SU-DHL-6 (cell line): ENCODE measurements around the gene CHRM2.

ENCODE experiments used
- H2AFZ ChIP-seq: fragments of 200-600 bp; sonication (generic); 2 replicates; pipeline ENCODE4 v1.6.1; 2014; ENCODE audit warnings: low read depth, mild to moderate bottlenecking, moderate library complexity, mixed read lengths, antibody characterized with exemption, low read length; ENCODE audit not compliant: severe bottlenecking
- H3F3A ChIP-seq: fragments of 200-600 bp; shearing (Covaris generic); 2 replicates; pipeline ENCODE4 v1.6.0; 2016; ENCODE audit warnings: antibody characterized with exemption, mild to moderate bottlenecking; ENCODE audit not compliant: insufficient read depth
- H3K27ac ChIP-seq: fragments of 200-600 bp; sonication (generic); 2 replicates; pipeline ENCODE4 v1.5.1; 2016; ENCODE audit warnings: low read depth, mild to moderate bottlenecking, low read length, moderate library complexity, mixed read lengths
- H3K27me3 ChIP-seq: fragments of 200-600 bp; sonication (generic), shearing (Covaris generic); 2 replicates; pipeline ENCODE4 v1.6.0; 2014; ENCODE audit warnings: mild to moderate bottlenecking, low read length
- H3K36me3 ChIP-seq: fragments of 200-600 bp; sonication (generic); 2 replicates; pipeline ENCODE4 v1.6.1; 2014; ENCODE audit warnings: mild to moderate bottlenecking, low read length, mixed read lengths
- H3K4me2 ChIP-seq: fragments of 300-600, 200-600 bp; shearing (Covaris generic), sonication (generic); 2 replicates; pipeline ENCODE4 v1.6.0; 2014; ENCODE audit warnings: low read length, low read depth, mild to moderate bottlenecking; ENCODE audit not compliant: poor library complexity, severe bottlenecking
- H3K4me3 ChIP-seq: fragments of 200-600 bp; sonication (generic); 2 replicates; pipeline ENCODE4 v1.5.1; 2014; ENCODE audit warnings: antibody characterized with exemption, low read length, mild to moderate bottlenecking, mixed read lengths; ENCODE audit not compliant: insufficient read depth, poor library complexity, severe bottlenecking
- H3K79me2 ChIP-seq: fragments of 200-600 bp; sonication (generic); 2 replicates; pipeline ENCODE4 v1.6.1; 2014; ENCODE audit warnings: mild to moderate bottlenecking, low read length, moderate library complexity; ENCODE audit not compliant: insufficient read depth
- H3K9ac ChIP-seq: fragments of 200-600 bp; sonication (generic); 2 replicates; pipeline ENCODE4 v1.7.0; 2014; ENCODE audit warnings: mild to moderate bottlenecking, low read length
- H3K9me2 ChIP-seq: fragments of 200-600 bp; sonication (generic); replicated peaks from 2 replicates; pipeline ENCODE4 v1.6.1; 2014; ENCODE audit warnings: low read length; ENCODE audit not compliant: insufficient read depth
- H3K9me3 ChIP-seq: fragments of 200-600 bp; sonication (generic); 2 replicates; pipeline ENCODE4 v1.6.1; 2014; ENCODE audit warnings: low read length, mixed read lengths; ENCODE audit not compliant: insufficient read depth
- H4K20me1 ChIP-seq: fragments of 200-600 bp; sonication (generic); 2 replicates; pipeline ENCODE4 v1.6.1; 2014; ENCODE audit warnings: low read depth, mild to moderate bottlenecking, antibody characterized with exemption, low read length, moderate library complexity, mixed read lengths
- EZH2phosphoT487 ChIP-seq: fragments of 200-600 bp; sonication (generic), shearing (Covaris generic); conservative IDR thresholded peaks from 2 replicates; pipeline ENCODE4 v1.6.1; 2018; ENCODE audit warnings: mild to moderate bottlenecking, antibody characterized with exemption, low read length, moderate library complexity, mixed read lengths
- TF ChIP-seq, protein P1 (sequence below): fragments of 200-600 bp; sonication (generic); IDR thresholded peaks from one replicate; pipeline ENCODE4 v1.5.1; 2017; ENCODE audit warnings: antibody characterized with exemption, mild to moderate bottlenecking, low read length, moderate library complexity; ENCODE audit not compliant: insufficient read depth, poor library complexity, severe bottlenecking

The CHRM2 gene

GRCh38 chr7:136919820-136920219 lies 51.4 kb downstream of the CHRM2 start:
- no peaks in the 10 kb centered on the region for H3K9me3 ChIP-seq
- no peaks in the 10 kb centered on the region for H3K27me3 ChIP-seq
- H3K4me3 ChIP-seq, result no peak overlapping the region
- no peaks in the 10 kb centered on the region for H3K9me2 ChIP-seq
- H4K20me1 ChIP-seq, result no peaks in the 10 kb centered on the region
- no peak overlapping the region for H3K9ac ChIP-seq
- TF ChIP-seq, protein P1, sequence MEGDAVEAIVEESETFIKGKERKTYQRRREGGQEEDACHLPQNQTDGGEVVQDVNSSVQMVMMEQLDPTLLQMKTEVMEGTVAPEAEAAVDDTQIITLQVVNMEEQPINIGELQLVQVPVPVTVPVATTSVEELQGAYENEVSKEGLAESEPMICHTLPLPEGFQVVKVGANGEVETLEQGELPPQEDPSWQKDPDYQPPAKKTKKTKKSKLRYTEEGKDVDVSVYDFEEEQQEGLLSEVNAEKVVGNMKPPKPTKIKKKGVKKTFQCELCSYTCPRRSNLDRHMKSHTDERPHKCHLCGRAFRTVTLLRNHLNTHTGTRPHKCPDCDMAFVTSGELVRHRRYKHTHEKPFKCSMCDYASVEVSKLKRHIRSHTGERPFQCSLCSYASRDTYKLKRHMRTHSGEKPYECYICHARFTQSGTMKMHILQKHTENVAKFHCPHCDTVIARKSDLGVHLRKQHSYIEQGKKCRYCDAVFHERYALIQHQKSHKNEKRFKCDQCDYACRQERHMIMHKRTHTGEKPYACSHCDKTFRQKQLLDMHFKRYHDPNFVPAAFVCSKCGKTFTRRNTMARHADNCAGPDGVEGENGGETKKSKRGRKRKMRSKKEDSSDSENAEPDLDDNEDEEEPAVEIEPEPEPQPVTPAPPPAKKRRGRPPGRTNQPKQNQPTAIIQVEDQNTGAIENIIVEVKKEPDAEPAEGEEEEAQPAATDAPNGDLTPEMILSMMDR, result no peak
- no peak for TF ChIP-seq EZH2phosphoT487
- H3K79me2 ChIP-seq, result no peaks in the 10 kb centered on the region
- no peaks in the 10 kb centered on the region for H3K36me3 ChIP-seq
- H2AFZ ChIP-seq, result no peak overlapping the region
- H3K27ac ChIP-seq, result no peak overlapping the region
- H3F3A ChIP-seq, result no peaks in the 10 kb centered on the region
- no peak overlapping the region for H3K4me2 ChIP-seq

- Histone ChIP-seq H3K4me3 (no peak overlapping the region), H3K27ac (no peak overlapping the region), H3K36me3 (no peaks in the 10 kb centered on the region), H3K79me2 (no peaks in the 10 kb centered on the region), H2AFZ (no peak overlapping the region), H3K4me2 (no peak overlapping the region), H3K9ac (no peak overlapping the region), H3K9me2 (no peaks in the 10 kb centered on the region), H3K27me3 (no peaks in the 10 kb centered on the region), H4K20me1 (no peaks in the 10 kb centered on the region), H3K9me3 (no peaks in the 10 kb centered on the region), H3F3A (no peaks in the 10 kb centered on the region)
- TF ChIP-seq EZH2phosphoT487, result no peak
- TF ChIP-seq, protein P1, result no peak
Measured at GRCh38 chr7:136923111-136923667, 54.7 kb downstream of the CHRM2 start.

DNA sequence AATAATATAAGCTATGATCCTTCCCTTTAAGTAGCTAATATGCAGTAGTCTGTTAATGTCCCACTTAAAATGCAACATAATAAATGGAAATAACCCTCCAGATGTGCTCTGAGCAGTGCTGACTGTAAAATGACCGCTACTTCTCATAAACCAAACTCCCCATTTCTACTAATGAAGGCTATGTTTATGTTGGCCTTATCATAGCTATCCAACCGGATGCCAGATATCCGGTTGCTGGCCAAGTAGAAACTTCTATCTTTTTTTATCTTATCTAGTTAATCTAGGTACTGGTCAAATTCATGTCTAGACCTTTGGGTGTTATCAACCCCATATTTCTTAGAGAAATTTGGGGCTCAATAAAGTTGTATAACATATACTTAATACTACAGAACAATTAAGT lies 56.6 kb downstream of the CHRM2 start:
- no peak overlapping the region for H3K4me2 ChIP-seq
- no peak overlapping the region for H3K27ac ChIP-seq

More for the DNA sequence above, 56.6 kb downstream of the CHRM2 start:
- TF ChIP-seq, protein P1, result no peak
- TF ChIP-seq EZH2phosphoT487, result no peak
- no peaks in the 10 kb centered on the region for H4K20me1 ChIP-seq
- H3K27me3 ChIP-seq, result no peaks in the 10 kb centered on the region
- H3K4me3 ChIP-seq, result no peak overlapping the region
- H2AFZ ChIP-seq, result no peak overlapping the region
- H3K36me3 ChIP-seq, result no peaks in the 10 kb centered on the region
- H3K9me3 ChIP-seq, result no peaks in the 10 kb centered on the region
- no peak overlapping the region for H3K9ac ChIP-seq
- no peaks in the 10 kb centered on the region for H3F3A ChIP-seq
- no peaks in the 10 kb centered on the region for H3K79me2 ChIP-seq
- H3K9me2 ChIP-seq, result no peaks in the 10 kb centered on the region
